Midbrain (tissue), 1 donor: ENCODE measurements around the gene GNG12.

Source experiments
- DNase-seq: peaks from one replicate; lab custom pipeline; 2025; lab: John Stamatoyannopoulos, UW

GNG12 gene

DNA sequence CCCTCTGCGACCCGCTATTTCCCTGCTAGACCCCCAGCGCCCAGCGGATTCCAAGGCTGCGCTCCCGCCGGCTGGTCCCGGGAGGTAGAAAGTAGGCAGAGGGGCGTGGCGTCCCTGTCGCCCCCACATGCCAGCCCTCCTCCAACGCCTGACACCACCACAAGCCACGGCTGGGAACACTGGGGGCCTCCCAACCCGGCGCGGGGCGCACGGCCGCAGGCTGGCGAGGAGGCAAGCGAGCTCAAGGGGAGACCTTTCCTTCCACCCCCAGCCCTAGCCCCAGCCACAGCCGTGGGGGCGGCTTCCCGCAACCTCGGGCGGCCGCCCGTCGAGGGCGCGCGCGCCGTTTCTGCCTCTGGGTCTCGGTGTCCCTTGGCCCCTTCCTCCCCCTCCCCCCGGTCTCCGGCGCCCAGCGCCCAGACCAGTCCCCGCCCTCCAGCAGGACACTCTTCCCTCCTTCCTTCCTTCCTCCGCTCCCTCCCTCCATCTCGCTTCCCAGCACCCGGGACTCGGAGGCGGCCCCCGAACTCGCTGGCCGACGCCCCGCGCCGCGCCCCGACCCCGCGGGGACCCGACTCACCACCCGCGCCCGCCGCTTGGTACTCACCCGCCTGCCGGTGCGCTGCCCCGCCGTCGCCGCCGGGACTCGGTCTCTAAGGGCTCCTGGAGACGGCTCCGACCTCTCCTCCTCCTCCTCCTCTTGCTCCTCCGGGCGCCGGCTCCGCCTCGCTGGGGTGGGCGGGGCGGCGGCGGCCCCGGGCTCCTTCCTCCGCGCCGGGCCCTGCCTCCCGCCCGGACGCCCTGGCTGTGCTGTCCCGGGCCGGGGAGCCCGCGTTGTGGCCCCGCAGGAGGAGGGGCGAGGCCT is at the start of gene GNG12:
GNG12 (minus strand) TSS at position 731 of the 865 bp plus-strand sequence. CDS start 125,781 bp downstream, outside the sequence.
- no peak for DNase-seq

- no peak for DNase-seq
Measured at GRCh38 chr1:67882196-67882958, 49.1 kb upstream of the GNG12 start.

DNA sequence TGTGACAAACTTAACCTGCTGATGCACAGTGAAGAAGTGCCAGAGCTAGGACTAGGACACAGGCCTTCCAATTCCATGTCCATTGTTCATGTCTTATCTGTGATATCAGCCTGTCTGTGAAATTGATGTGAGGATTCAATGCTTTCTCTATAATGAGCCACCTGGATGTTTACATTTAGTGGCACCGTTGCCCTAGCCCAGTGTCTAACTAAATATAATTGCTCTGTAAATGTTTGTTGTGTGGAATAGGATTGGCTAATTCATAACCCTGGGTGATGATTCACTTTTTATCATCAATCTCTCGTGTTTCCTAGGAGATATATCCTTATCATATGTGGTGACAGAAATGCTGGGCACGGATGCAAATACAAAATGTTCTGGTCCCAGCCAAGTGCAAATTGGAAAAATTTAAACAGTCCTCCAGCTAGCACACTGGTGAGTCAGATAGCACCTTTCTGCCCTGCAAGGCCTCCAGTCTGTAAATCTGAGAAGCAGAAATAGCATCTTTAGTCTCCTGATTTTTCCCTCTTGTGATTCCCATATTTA is 46.9 kb upstream of the GNG12 start:
- no peak for DNase-seq

DNA sequence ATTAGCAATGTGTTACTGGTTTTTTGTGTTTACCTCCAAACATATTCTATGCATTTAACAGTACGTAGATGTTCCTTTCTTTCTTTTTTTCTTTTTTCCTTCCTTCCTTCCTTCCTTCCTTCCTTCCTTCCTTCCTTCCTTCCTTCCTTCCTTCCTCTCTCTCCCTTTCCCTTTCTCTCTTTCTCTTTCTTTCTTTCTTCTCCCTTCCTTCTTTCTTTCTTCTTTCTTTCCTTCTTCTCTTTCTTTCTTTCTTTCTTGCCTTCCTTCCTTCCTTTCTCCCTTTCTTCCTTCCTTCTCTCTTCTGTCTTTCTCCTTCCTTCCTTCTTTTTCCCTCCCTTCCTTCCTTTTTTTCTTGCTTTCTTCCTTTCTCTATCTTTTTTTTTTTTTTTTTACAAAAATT is 46.2 kb upstream of the GNG12 start:
- no peak for DNase-seq

GRCh38 chr1:67874501-67875111 is 41.3 kb upstream of the GNG12 start:
- no peak for DNase-seq

DNA sequence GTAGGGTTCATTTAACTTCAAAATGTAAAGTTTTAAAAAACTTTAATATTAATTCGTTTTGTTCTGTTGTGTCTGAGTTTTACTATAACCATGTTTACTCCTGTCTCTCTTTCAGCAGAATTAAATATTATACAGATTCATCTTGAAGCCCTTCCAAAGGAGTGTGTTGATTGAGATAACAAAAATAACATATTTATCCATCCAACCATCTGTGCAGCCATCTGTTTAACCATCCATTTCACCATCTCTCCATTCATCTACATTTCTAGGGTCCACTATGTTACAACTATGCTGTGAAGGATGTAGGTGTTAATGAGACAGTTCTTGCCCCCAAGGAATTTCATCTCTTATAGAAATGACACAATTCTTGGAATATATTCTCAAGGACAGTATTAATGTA is 36.0 kb upstream of the GNG12 start:
- no peak for DNase-seq

GRCh38 chr1:67863637-67864036 is 30.4 kb upstream of the GNG12 start:
- no peak for DNase-seq

GRCh38 chr1:67862685-67863084 is 29.4 kb upstream of the GNG12 start:
- DNase-seq: no peak

DNA sequence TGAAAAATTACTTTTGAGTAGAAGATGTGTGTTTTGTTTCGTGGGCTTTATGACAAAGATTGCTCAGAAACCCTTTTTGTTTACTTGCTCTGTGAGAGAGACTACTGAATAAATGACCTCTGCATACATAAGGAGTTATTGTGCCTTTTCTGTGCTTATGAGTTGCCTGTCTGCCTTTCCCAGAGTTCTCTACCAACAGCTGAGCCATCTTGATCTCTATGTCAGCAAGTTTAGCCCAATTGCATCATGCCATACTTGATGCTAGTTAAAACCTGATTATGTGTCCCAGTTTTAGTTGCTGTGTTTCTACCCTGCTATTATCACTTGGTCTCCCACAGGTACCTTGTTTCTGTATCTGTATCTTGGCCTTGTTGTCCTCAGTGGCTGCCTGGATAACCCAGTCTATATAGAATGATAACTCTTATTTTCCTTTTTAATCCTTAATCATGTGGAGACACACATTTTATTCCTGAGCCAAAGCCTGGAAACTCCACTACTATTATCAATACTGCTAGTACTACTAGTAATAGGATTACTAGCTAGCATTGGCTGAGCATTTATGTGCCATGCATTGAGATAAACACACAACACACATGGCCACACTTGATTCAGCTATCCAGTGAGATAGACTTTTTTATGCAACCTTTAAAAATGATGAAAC is 28.7 kb upstream of the GNG12 start:
- no peak for DNase-seq

DNA sequence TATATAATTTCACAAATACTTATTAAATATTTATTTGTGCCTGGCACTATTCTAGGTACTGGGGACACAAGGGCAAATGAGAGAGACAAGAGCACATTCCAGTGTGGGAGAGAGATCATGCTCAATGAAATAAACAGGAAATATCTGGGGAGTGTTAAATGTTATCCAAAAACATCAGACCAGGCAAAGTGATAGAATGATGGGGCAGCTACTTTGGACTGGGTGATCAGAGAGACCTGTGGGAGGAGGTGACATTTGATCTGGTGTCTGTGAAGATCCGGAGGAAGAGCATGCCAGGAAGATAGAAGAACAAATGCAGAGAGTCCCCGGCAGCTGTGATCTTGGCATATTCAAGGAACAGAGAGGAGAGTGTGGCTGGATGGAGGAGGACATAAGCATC is 27.5 kb upstream of the GNG12 start:
- no peak for DNase-seq

GRCh38 chr1:67856921-67857320 is 23.7 kb upstream of the GNG12 start:
- DNase-seq: no peak

GRCh38 chr1:67855961-67856360 is 22.7 kb upstream of the GNG12 start:
- no peak for DNase-seq

DNA sequence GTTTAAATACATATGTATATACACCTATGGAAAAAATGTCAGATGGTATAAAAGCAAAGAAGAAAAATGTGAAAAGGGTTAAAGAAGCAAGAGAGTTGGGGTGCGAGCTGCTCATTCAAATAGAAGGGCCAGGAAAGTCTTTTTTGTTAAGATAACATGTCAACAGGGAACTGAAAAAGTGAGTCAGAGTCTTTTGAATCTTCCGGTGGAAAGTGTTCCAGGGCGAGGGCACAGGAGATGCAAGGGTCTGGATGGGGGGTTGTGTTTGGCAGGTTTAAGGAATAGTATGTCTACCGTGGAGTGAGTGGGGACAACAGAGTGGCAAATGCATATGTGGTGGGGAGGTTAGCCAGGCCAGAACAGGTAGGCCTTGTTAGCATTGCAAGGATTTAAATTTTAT is 22.2 kb upstream of the GNG12 start:
- DNase-seq: no peak

GRCh38 chr1:67853704-67854103 is 20.4 kb upstream of the GNG12 start:
- peak; percentile 50 for DNase-seq

DNA sequence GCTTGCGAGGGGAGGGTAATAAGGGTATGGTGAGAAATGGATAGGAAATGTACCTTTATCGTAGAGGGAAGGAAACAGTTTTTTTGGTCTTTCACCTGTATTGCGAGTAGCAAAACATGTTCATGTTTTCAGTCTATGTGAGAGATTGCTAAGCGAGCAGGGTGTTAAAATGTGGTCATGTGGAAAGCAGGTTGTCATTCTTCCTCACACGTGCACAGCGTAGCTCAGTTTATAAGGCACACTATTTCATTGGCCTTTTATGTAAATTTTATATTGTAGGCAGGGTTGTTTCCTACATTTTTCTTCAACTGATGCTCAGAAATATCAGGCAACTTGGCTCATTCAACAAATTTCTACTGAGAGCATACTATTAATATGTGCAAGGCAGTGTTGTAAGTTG is 18.5 kb upstream of the GNG12 start:
- DNase-seq: no peak

DNA sequence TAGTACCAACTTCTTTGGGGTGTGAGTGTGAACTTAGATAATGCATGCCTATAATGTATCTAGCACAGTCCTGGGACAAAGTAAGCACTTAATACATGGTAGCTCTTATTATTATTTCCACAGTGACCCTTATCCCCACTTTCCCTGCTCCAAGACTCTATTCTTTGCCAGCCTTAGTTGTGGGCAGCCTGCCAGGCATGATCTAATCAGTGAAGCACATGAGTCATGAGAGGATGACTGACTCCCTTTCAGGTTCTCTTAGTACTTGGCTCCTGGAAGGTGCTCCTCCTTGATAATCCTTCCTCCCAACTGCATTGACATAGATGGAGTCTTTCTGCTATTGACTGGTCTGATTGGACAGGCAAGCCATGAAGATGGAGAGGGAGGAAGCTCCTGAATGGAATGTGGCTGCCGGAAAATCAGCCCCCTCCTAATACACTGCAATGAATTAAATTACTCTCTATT is 17.4 kb upstream of the GNG12 start:
- DNase-seq: no peak

DNA sequence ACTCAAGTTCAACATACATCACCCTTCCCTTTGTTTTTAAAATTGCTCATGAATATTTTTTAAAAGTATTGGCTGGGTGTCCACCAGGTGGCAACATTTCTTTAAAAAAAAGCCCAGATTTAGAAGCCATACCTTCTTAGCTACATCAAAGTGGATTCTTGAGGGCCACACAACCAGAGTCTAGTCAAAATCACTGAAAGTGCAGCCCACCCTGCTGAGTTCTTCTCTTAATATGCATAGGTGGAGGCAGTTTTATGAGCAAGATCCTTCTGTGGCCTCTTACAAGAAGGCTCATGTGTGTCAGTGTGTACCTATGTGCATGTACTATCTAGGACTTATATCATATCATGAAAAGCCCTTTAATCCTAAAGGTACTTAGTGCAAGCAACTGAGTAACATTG is 16.9 kb upstream of the GNG12 start:
- peak; percentile 21 for DNase-seq

DNA sequence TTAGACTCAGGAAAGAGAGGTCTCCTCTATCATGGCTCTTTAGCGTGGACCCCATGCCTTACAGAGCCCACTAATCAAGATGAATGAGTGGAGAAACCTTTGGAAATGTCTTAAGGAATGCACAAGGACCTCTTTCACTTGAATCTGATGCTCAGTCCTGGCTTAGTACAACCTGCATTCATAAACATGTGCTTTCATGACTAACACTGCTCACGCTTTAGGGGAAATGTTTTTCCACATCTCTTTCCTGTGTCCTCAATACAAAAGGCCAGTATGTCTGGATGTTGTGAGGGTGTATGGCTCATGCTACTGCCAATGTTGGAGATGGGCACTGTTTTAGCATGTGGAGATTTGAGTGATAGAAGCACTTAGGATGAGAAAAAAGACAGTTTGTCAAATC is 14.2 kb upstream of the GNG12 start:
- DNase-seq: no peak

GRCh38 chr1:67846538-67846937 is 13.3 kb upstream of the GNG12 start:
- DNase-seq: no peak

GRCh38 chr1:67844988-67845387 is 11.7 kb upstream of the GNG12 start:
- DNase-seq: no peak

GRCh38 chr1:67843746-67844145 is 10.5 kb upstream of the GNG12 start:
- DNase-seq: no peak

- DNase-seq: no peak
Measured at GRCh38 chr1:67843331-67843730, 10.1 kb upstream of the GNG12 start.
